ENCODE results near the gene TMEM271. TPM values are rescaled to one million over a fixed set of nuclear protein-coding genes. Genes with fewer than 3 reads are reported as not detected.

Gene TMEM271
- total and polyA plus RNA-seq, 10 of the 15 experiments (the other 5 are each of a cell fraction or from before 2014, with no cell fraction given): not detected

DNA sequence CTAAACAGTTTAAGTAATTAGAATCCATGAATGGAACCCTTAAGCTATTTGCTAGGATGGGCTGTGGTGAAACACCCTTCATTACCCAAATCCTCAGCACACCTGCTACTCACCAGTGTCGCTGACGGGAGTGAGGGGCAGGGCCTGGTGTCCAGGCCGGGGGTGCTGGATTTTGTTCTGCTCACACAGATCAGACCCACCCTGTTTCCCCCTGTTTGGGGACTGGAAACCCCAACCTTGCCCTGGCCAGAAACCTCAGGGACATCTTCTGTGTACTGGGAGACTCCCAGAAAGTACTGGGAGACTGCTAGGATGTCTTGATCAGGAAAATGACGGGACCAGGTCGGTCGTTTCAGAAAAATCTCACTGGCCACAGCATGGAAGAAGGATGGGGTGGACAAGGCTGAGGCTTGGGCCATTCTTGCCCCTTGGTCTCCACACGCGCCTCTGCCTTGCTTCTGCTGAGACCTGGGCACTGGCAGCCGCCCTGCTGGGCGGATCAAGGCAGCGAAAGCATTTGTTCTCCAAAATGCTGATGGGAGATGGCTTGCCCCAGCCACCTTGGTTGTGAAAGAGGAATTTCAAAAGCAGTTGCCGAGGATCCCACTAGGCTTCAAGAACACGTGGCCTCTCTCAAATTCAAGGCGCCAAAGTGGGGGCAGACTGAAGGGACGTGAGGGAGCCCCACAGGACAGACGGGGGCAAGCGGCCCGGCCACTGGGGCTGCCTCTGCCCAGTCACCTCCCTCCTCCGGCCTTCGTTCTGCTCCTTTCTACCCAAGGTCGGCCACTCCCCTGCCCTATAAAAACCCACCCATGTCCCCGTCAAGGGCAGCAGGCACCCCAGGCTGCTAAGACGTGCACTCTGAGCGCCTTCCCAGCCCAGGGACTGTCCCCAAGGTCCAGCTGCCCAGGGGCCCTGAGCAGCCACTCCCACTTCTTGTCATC is 25.8 kb upstream of the TMEM271 start:
- Histone ChIP-seq H3K4me3 (no peak overlapping the region), H3K4me1 (ENCODE audit: control insufficient read depth, insufficient read depth, low read length) (no peaks in the 10 kb centered on the region), H4K20me1 (ENCODE audit: control insufficient read depth, insufficient read depth) (no peaks in the 10 kb centered on the region), H2AFZ (ENCODE audit: control insufficient read depth, low read depth, low read length) (no peak overlapping the region), H3K9ac (ENCODE audit: control insufficient read depth, insufficient read depth, low read length) (no peak overlapping the region), H3K4me2 (ENCODE audit: control insufficient read depth, insufficient read depth) (no peak overlapping the region), H3K79me2 (ENCODE audit: control insufficient read depth, insufficient read depth, low read length) (no peaks in the 10 kb centered on the region), H3K9me3 (replicated peaks; ENCODE audit: control insufficient read depth, insufficient read depth, low read length) (peaks cover 2% of the 10 kb centered on the region; the same call in 1 of the 3 replicates), H3K27ac (ENCODE audit: control insufficient read depth, insufficient read depth) (no peak overlapping the region), H3K27me3 (replicated peaks in 1 of 2; ENCODE audit: control insufficient read depth in 2 of 2, insufficient read depth in 2 of 2, low read length in 1 of 2) (no peaks in the 10 kb centered on the region), H3K36me3 (ENCODE audit: control insufficient read depth in 2 of 2, insufficient read depth in 2 of 2, low read length in 1 of 2) (no peaks in the 10 kb centered on the region)
- ATAC-seq (no peak), FAIRE-seq (no peak), DNase-seq (ENCODE audit: low read depth, low spot score) (no peak)
- POLR2A ChIA-PET: no interaction called here
- no TSS peak for BruUV-seq (replicated peaks)
- RAD21 ChIA-PET (ENCODE audit: unreplicated experiment): interaction anchor here (0.8 to 1.3 kb wide), 5 partner anchors 72 to 385 kb away, joined by 3 to 7 read pairs (median 3); partner anchors contain the start of genes ATP5ME, IDUA and MYL5
- intact Hi-C loops (cut with micrococcal nuclease; ENCODE audit: unreplicated experiment) (no loop called here), in situ Hi-C loops (cut with MboI) (no loop called here)
- 50% methylated on average over 24 of the region's 24 CpGs for WGBS (ENCODE audit: insufficient coverage, insufficient replicate concordance, low lambda C conversion rate, missing lambda C conversion rate)
- CTCF ChIA-PET: interaction anchor here (1.0 to 1.7 kb wide), 4 partner anchors 9 to 357 kb away, joined by 3 to 6 read pairs (median 4); partner anchors contain the start of genes ATP5ME and MYL5
- no peak for TF ChIP-seq MEF2B (IDR thresholded peaks at IDR 0.05; ENCODE audit: partially characterized antibody, poor library complexity, severe bottlenecking)
- TF ChIP-seq NR2C2 (IDR thresholded peaks at IDR 0.05; ENCODE audit: borderline replicate concordance, control insufficient read depth, insufficient read length, low read depth): no peak
- TF ChIP-seq JUNB (IDR thresholded peaks at IDR 0.05): no peak
- TF ChIP-seq RCOR1 (conservative IDR thresholded peaks at IDR 0.05; ENCODE audit: low read depth, low read length): no peak
- no peak for TF ChIP-seq MTA2 (IDR thresholded peaks at IDR 0.05; ENCODE audit: low read depth)
- TF ChIP-seq, protein P1, sequence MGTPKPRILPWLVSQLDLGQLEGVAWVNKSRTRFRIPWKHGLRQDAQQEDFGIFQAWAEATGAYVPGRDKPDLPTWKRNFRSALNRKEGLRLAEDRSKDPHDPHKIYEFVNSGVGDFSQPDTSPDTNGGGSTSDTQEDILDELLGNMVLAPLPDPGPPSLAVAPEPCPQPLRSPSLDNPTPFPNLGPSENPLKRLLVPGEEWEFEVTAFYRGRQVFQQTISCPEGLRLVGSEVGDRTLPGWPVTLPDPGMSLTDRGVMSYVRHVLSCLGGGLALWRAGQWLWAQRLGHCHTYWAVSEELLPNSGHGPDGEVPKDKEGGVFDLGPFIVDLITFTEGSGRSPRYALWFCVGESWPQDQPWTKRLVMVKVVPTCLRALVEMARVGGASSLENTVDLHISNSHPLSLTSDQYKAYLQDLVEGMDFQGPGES (IDR thresholded peaks at IDR 0.05): no peak
- no peak for TF ChIP-seq RAD51 (IDR thresholded peaks at IDR 0.05)
- TF ChIP-seq, protein P2, sequence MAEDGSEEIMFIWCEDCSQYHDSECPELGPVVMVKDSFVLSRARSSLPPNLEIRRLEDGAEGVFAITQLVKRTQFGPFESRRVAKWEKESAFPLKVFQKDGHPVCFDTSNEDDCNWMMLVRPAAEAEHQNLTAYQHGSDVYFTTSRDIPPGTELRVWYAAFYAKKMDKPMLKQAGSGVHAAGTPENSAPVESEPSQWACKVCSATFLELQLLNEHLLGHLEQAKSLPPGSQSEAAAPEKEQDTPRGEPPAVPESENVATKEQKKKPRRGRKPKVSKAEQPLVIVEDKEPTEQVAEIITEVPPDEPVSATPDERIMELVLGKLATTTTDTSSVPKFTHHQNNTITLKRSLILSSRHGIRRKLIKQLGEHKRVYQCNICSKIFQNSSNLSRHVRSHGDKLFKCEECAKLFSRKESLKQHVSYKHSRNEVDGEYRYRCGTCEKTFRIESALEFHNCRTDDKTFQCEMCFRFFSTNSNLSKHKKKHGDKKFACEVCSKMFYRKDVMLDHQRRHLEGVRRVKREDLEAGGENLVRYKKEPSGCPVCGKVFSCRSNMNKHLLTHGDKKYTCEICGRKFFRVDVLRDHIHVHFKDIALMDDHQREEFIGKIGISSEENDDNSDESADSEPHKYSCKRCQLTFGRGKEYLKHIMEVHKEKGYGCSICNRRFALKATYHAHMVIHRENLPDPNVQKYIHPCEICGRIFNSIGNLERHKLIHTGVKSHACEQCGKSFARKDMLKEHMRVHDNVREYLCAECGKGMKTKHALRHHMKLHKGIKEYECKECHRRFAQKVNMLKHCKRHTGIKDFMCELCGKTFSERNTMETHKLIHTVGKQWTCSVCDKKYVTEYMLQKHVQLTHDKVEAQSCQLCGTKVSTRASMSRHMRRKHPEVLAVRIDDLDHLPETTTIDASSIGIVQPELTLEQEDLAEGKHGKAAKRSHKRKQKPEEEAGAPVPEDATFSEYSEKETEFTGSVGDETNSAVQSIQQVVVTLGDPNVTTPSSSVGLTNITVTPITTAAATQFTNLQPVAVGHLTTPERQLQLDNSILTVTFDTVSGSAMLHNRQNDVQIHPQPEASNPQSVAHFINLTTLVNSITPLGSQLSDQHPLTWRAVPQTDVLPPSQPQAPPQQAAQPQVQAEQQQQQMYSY (CRISPR knock-in tag; IDR thresholded peaks at IDR 0.05): no peak
- TF ChIP-seq GABPA (IDR thresholded peaks at IDR 0.05; ENCODE audit: low read depth): no peak
- no peak for TF ChIP-seq NRF1 (conservative IDR thresholded peaks at IDR 0.05; ENCODE audit: low read depth, low read length)
- TF ChIP-seq TAF1 (IDR thresholded peaks at IDR 0.05; ENCODE audit: borderline replicate concordance, low read depth, low read length): no peak
- TF ChIP-seq NBN (IDR thresholded peaks at IDR 0.05): no peak
- no peak for TF ChIP-seq STAT3 (IDR thresholded peaks at IDR 0.05; ENCODE audit: low read depth, low read length)
- SMC1A ChIA-PET (ENCODE audit: uncharacterized antibody, unreplicated experiment): interaction anchor here (1.2 to 1.5 kb wide), 2 partner anchors 14 to 99 kb away, joined by 5 to 7 read pairs; no protein-coding TSS in a partner anchor
